Loucy (cell line): ENCODE results near the gene MAP7D1.

Experiments used
- H2AFZ ChIP-seq: fragments of 200-600 bp; sonication (generic); 2 replicates; pipeline ENCODE4 v1.6.0; 2016; ENCODE audit warnings: antibody characterized with exemption, mild to moderate bottlenecking, low read length, moderate library complexity
- H3F3A ChIP-seq: fragments of 200-600 bp; 2 replicates; pipeline ENCODE4 v1.6.0; 2016; ENCODE audit warnings: antibody characterized with exemption, low read depth, mild to moderate bottlenecking
- H3K27me3 ChIP-seq: fragments of 200-600 bp; sonication (generic); 2 replicates; pipeline ENCODE4 v1.6.1; 2014; ENCODE audit warnings: low read length, mild to moderate bottlenecking; ENCODE audit not compliant: insufficient read depth, poor library complexity, severe bottlenecking
- H3K36me3 ChIP-seq: fragments of 200-600 bp; sonication (generic); 2 replicates; pipeline ENCODE4 v1.6.1; 2016; ENCODE audit warnings: low read length; ENCODE audit not compliant: insufficient read depth
- H3K4me1 ChIP-seq: fragments of 200-600 bp; sonication (generic); 2 replicates; pipeline ENCODE4 v1.5.1; 2014; ENCODE audit warnings: low read length, mild to moderate bottlenecking; ENCODE audit not compliant: insufficient read depth, poor library complexity, severe bottlenecking
- H3K4me2 ChIP-seq: fragments of 200-600 bp; sonication (generic); 2 replicates; pipeline ENCODE4 v1.6.0; 2014; ENCODE audit warnings: antibody characterized with exemption, low read length, low read depth, mild to moderate bottlenecking; ENCODE audit not compliant: poor library complexity, severe bottlenecking
- H3K4me3 ChIP-seq: fragments of 200-600 bp; sonication (generic); 2 replicates; pipeline ENCODE4 v1.5.1; 2014; ENCODE audit warnings: low read length, mild to moderate bottlenecking, mixed read lengths; ENCODE audit not compliant: poor library complexity, severe bottlenecking
- H3K79me2 ChIP-seq: fragments of 200-600 bp; sonication (generic); 2 replicates; pipeline ENCODE4 v1.6.1; 2014; ENCODE audit warnings: low read length; ENCODE audit not compliant: insufficient read depth
- H3K9ac ChIP-seq: fragments of 200-600 bp; sonication (generic); 2 replicates; pipeline ENCODE4 v1.6.0; 2014; ENCODE audit warnings: mild to moderate bottlenecking, low read depth, low read length, moderate library complexity; ENCODE audit not compliant: poor library complexity, severe bottlenecking
- H3K9me2 ChIP-seq: fragments of 200-600 bp; sonication (generic); replicated peaks from 2 replicates; pipeline ENCODE4 v1.6.1; 2016; ENCODE audit warnings: low read depth, low read length, mixed read lengths
- H3K9me3 ChIP-seq: fragments of 200-600 bp; sonication (generic); 2 replicates; pipeline ENCODE4 v1.6.1; 2014; ENCODE audit warnings: mild to moderate bottlenecking, antibody characterized with exemption, low read length, low read depth; ENCODE audit not compliant: insufficient read depth
- H4K20me1 ChIP-seq: fragments of 200-600 bp; sonication (generic); 2 replicates; pipeline ENCODE4 v1.6.0; 2014; ENCODE audit warnings: antibody characterized with exemption, low read length, mild to moderate bottlenecking; ENCODE audit not compliant: insufficient read depth, poor library complexity, severe bottlenecking
- EZH2phosphoT487 ChIP-seq: fragments of 200-600 bp; IDR thresholded peaks from 2 replicates; pipeline ENCODE4 v1.6.1; 2018; ENCODE audit warnings: antibody characterized with exemption, mild to moderate bottlenecking, moderate library complexity, borderline replicate concordance
- TF ChIP-seq, protein P1 (sequence below): fragments of 200-600 bp; sonication (generic); conservative IDR thresholded peaks from 2 replicates; pipeline ENCODE4 v1.5.1; 2014; ENCODE audit warnings: mild to moderate bottlenecking, antibody characterized with exemption, low read length

MAP7D1 gene

DNA sequence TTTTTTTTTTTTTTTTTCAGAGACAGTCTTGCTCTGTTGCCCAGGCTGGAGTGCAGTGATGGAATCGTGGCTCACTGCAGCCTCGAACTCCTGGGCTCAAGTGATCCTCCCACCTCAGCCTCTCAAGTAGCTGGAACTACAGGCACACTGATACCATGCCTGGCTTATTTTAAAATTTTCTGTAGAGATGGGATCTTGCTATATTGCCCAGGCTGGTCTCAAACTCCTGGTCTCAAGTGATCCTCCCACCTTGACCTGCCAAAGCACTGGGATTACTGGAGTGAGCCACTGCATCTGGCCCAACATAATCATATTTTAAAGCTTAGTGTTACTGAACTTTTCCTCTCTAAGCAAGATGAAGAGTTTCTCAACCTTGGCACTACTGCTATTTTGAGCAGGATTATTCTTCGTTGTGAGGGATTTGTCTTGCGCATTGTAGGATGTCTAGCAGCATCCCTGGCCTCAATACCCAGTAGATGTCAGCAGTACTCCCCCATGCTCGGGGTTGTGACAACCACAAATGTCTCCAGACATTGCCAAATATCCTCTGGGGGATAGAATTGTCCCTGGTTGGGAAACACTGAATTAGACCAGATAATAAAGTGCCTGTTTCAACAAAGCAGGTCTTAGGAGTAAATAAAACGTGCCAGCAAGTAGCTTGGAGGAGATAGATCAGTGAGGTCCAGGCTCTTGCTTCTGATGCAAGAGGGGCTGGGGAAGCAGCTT lies 53.2 kb downstream of the MAP7D1 start:
- TF ChIP-seq, protein P1, sequence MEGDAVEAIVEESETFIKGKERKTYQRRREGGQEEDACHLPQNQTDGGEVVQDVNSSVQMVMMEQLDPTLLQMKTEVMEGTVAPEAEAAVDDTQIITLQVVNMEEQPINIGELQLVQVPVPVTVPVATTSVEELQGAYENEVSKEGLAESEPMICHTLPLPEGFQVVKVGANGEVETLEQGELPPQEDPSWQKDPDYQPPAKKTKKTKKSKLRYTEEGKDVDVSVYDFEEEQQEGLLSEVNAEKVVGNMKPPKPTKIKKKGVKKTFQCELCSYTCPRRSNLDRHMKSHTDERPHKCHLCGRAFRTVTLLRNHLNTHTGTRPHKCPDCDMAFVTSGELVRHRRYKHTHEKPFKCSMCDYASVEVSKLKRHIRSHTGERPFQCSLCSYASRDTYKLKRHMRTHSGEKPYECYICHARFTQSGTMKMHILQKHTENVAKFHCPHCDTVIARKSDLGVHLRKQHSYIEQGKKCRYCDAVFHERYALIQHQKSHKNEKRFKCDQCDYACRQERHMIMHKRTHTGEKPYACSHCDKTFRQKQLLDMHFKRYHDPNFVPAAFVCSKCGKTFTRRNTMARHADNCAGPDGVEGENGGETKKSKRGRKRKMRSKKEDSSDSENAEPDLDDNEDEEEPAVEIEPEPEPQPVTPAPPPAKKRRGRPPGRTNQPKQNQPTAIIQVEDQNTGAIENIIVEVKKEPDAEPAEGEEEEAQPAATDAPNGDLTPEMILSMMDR, result no peak
- no peak for TF ChIP-seq EZH2phosphoT487
- Histone ChIP-seq H3K9ac (no peak overlapping the region), H3K9me3 (no peaks in the 10 kb centered on the region), H3K79me2 (no peaks in the 10 kb centered on the region), H3K27me3 (no peaks in the 10 kb centered on the region), H3K36me3 (no peaks in the 10 kb centered on the region), H2AFZ (no peak overlapping the region), H3K4me1 (no peaks in the 10 kb centered on the region), H3K4me2 (no peak overlapping the region), H3F3A (no peaks in the 10 kb centered on the region), H4K20me1 (no peaks in the 10 kb centered on the region), H3K9me2 (no peaks in the 10 kb centered on the region), H3K4me3 (no peak overlapping the region)

DNA sequence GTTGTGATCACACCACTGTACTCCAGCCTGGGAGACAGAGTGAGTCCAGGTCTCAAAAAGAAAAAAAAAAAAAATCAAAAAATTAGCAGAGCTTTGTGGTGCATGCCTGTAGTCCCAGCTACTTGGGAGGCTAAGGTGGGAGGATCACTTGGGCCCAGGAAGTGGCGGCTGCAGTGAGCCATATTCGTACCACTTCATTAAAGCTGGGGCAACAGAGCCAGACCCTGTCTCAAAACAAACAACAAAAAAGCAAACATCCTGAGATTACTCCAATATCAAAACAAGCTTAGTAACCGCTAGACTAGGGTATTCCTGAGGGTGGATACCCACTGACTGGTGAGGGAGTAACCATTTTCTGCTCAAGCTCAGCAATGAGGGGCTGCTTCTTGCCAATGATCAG lies 55.3 kb downstream of the MAP7D1 start:
- TF ChIP-seq, protein P1, result no peak
- TF ChIP-seq EZH2phosphoT487, result no peak
- Histone ChIP-seq H3K9me3 (no peaks in the 10 kb centered on the region), H3K4me1 (no peaks in the 10 kb centered on the region), H3K4me2 (no peak overlapping the region), H3K27me3 (no peaks in the 10 kb centered on the region), H3K36me3 (no peaks in the 10 kb centered on the region), H3K9me2 (no peaks in the 10 kb centered on the region), H3K79me2 (no peaks in the 10 kb centered on the region), H3F3A (no peaks in the 10 kb centered on the region), H2AFZ (no peak overlapping the region), H3K9ac (no peak overlapping the region), H4K20me1 (no peaks in the 10 kb centered on the region), H3K4me3 (no peak overlapping the region)

DNA sequence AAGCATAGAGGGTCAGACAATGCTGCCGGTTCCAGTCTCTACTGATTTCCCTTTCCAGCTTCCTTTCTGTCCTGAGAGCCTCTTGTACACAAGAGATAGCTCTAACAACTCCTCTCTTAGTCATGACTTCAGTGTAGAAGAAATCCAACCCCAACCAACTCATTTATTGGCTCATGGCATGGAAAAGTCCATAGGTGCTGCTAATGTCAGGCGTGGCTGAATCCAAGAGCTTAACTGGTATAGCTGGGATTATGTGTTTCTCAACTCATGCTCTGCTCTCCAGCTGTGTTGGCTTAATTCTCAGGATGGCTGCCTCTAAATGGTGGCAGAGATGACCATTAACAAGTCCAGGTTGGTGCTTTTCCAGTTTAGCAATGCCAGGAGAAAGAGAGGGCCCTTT lies 55.9 kb downstream of the MAP7D1 start:
- Histone ChIP-seq H3K27me3 (no peaks in the 10 kb centered on the region), H3K79me2 (no peaks in the 10 kb centered on the region), H3K4me3 (no peak overlapping the region), H3K9ac (no peak overlapping the region), H3K4me1 (no peaks in the 10 kb centered on the region), H3F3A (no peaks in the 10 kb centered on the region), H3K9me2 (no peaks in the 10 kb centered on the region), H3K9me3 (no peaks in the 10 kb centered on the region), H3K36me3 (no peaks in the 10 kb centered on the region), H3K4me2 (no peak overlapping the region), H4K20me1 (no peaks in the 10 kb centered on the region), H2AFZ (no peak overlapping the region)
- TF ChIP-seq EZH2phosphoT487, result no peak
- TF ChIP-seq, protein P1, result no peak
